H9 (cell line): ENCODE results near the gene POLQ. TPM values are rescaled to one million over a fixed set of nuclear protein-coding genes. Genes with fewer than 3 reads are reported as not detected.

ENCODE experiments used
- DNase-seq: peaks from one replicate; pipeline ENCODE4 v3.0.0-alpha.2; 2017
- H2AFZ ChIP-seq: one replicate; pipeline ENCODE4 v1.6.1; 2013; ENCODE audit warnings: mild to moderate bottlenecking, low read length, control low read depth, moderate library complexity
- H2AK5ac ChIP-seq: 2 replicates; pipeline ENCODE4 v1.6.1; 2013; ENCODE audit warnings: low read length, control low read depth, mixed read lengths; ENCODE audit not compliant: insufficient read length
- H2BK120ac ChIP-seq: one replicate; pipeline ENCODE4 v1.6.1; 2013; ENCODE audit warnings: low read depth, mild to moderate bottlenecking, low read length, control low read depth, inconsistent platforms; ENCODE audit not compliant: poor library complexity, severe bottlenecking
- H2BK12ac ChIP-seq: 2 replicates; pipeline ENCODE4 v1.6.1; 2013; ENCODE audit warnings: low read length, control low read depth, mixed read lengths, low read depth; ENCODE audit not compliant: insufficient read length
- H2BK15ac ChIP-seq: 2 replicates; pipeline ENCODE4 v1.6.1; 2013; ENCODE audit warnings: low read depth, low read length, control low read depth
- H2BK20ac ChIP-seq: one replicate; pipeline ENCODE4 v1.6.1; 2013; ENCODE audit warnings: low read depth, mild to moderate bottlenecking, low read length, control low read depth, inconsistent platforms; ENCODE audit not compliant: poor library complexity, severe bottlenecking
- H2BK5ac ChIP-seq: 2 replicates; pipeline ENCODE4 v1.6.1; 2013; ENCODE audit warnings: low read length, control low read depth, mixed read lengths; ENCODE audit not compliant: insufficient read length
- H3K14ac ChIP-seq: 2 replicates; pipeline ENCODE4 v1.6.1; 2013; ENCODE audit warnings: low read length, control low read depth; ENCODE audit not compliant: insufficient read depth
- H3K18ac ChIP-seq: 2 replicates; pipeline ENCODE4 v1.6.1; 2013; ENCODE audit warnings: low read depth, mild to moderate bottlenecking, mixed read lengths, low read length, control low read depth; ENCODE audit not compliant: insufficient read length
- H3K23ac ChIP-seq: 2 replicates; pipeline ENCODE4 v1.6.1; 2013; ENCODE audit warnings: low read length, control low read depth, mixed read lengths, low read depth; ENCODE audit not compliant: insufficient read length
- H3K23me2 ChIP-seq: 2 replicates; pipeline ENCODE4 v1.6.1; 2013; ENCODE audit warnings: low read depth, mild to moderate bottlenecking, mixed read lengths, low read length, control low read depth; ENCODE audit not compliant: insufficient read length, poor library complexity, severe bottlenecking
- H3K27ac ChIP-seq: 2 replicates; pipeline ENCODE4 v1.5.1; 2013; ENCODE audit warnings: low read length, control low read depth, mixed read lengths, low read depth; ENCODE audit not compliant: insufficient read length
- H3K27me3 ChIP-seq: 2 replicates; pipeline ENCODE4 v1.6.1; 2013; ENCODE audit warnings: low read length, control low read depth, inconsistent platforms; ENCODE audit not compliant: insufficient read depth
- H3K4ac ChIP-seq: 2 replicates; pipeline ENCODE4 v1.6.1; 2013; ENCODE audit warnings: low read depth, mild to moderate bottlenecking, control low read depth, inconsistent platforms, low read length, moderate library complexity
- H3K4me1 ChIP-seq: 2 replicates; pipeline ENCODE4 v1.6.1; 2013; ENCODE audit warnings: low read length, control low read depth, inconsistent platforms; ENCODE audit not compliant: insufficient read depth
- H3K4me2 ChIP-seq: 2 replicates; pipeline ENCODE4 v1.6.1; 2013; ENCODE audit warnings: low read length, control low read depth, mixed read lengths; ENCODE audit not compliant: insufficient read length, insufficient read depth
- H3K56ac ChIP-seq: 2 replicates; pipeline ENCODE4 v1.6.1; 2013; ENCODE audit warnings: low read depth, mild to moderate bottlenecking, mixed read lengths, low read length, control low read depth; ENCODE audit not compliant: insufficient read length
- H3K79me1 ChIP-seq: 2 replicates; pipeline ENCODE4 v1.6.1; 2013; ENCODE audit warnings: low read depth, mild to moderate bottlenecking, moderate library complexity, low read length, control low read depth, inconsistent platforms; ENCODE audit not compliant: insufficient read depth, poor library complexity, severe bottlenecking
- H3K79me2 ChIP-seq: 2 replicates; pipeline ENCODE4 v1.6.1; 2013; ENCODE audit warnings: low read length, control low read depth, inconsistent platforms; ENCODE audit not compliant: insufficient read depth
- H3K9ac ChIP-seq: 2 replicates; pipeline ENCODE4 v1.6.1; 2013; ENCODE audit warnings: low read length, control low read depth, mixed read lengths; ENCODE audit not compliant: insufficient read length; ENCODE audit errors: extremely low read depth
- H3K9me3 ChIP-seq: one replicate; pipeline ENCODE4 v1.6.1; 2013; ENCODE audit warnings: low read depth, low read length, inconsistent platforms; ENCODE audit not compliant: control insufficient read depth
- H3T11ph ChIP-seq: one replicate; pipeline ENCODE4 v1.6.1; 2013; ENCODE audit warnings: mild to moderate bottlenecking, low read length, control low read depth, inconsistent platforms
- H4K20me1 ChIP-seq: one replicate; pipeline ENCODE4 v1.6.1; 2013; ENCODE audit not compliant: control insufficient read depth, insufficient read length, insufficient read depth
- H4K5ac ChIP-seq: 2 replicates; pipeline ENCODE4 v1.6.1; 2013; ENCODE audit warnings: low read depth, mild to moderate bottlenecking, mixed read lengths, low read length, control low read depth; ENCODE audit not compliant: insufficient read length
- H4K8ac ChIP-seq: replicated peaks from 2 replicates; pipeline ENCODE4 v1.6.1; 2013; ENCODE audit warnings: low read length, control low read depth, mixed read lengths, low read depth; ENCODE audit not compliant: insufficient read length
- H4K91ac ChIP-seq: 2 replicates; pipeline ENCODE4 v1.6.1; 2013; ENCODE audit warnings: low read depth, mild to moderate bottlenecking, moderate library complexity, mixed read lengths, low read length, control low read depth; ENCODE audit not compliant: insufficient read length
- H3K27ac Mint-ChIP-seq, 3 experiments: 2 replicates in 2 of 3; 3 replicates in 1 of 3; pipeline ENCODE4 v1.8.0; 2020 to 2021; ENCODE audit warnings: mixed read lengths in 3 of 3, mild to moderate bottlenecking in 1 of 3, moderate library complexity in 1 of 3
- H3K27me3 Mint-ChIP-seq: 2 replicates; pipeline ENCODE4 v1.8.0; 2021; ENCODE audit warnings: low read depth, mild to moderate bottlenecking, moderate library complexity, mixed read lengths
- H3K36me3 Mint-ChIP-seq, 3 experiments: 2 replicates in 2 of 3; 3 replicates in 1 of 3; pipeline ENCODE4 v1.8.0; 2020 to 2021; ENCODE audit warnings: low read depth in 3 of 3, mixed read lengths in 3 of 3; ENCODE audit not compliant: insufficient read depth in 1 of 3
- H3K4me1 Mint-ChIP-seq, 2 experiments: 2 replicates each; pipeline ENCODE4 v1.8.0; 2020; ENCODE audit warnings: mixed read lengths in 2 of 2
- H3K4me3 Mint-ChIP-seq, 2 experiments: 2 replicates in 1 of 2; 3 replicates in 1 of 2; pipeline ENCODE4 v1.8.0; 2020 to 2021; ENCODE audit warnings: mild to moderate bottlenecking in 2 of 2, mixed read lengths in 2 of 2, moderate library complexity in 1 of 2
- H3K9me3 Mint-ChIP-seq, 2 experiments: 2 replicates in 1 of 2; 3 replicates in 1 of 2; pipeline ENCODE4 v1.8.0; 2020; ENCODE audit warnings: mild to moderate bottlenecking in 2 of 2, mixed read lengths in 2 of 2, moderate library complexity in 1 of 2
- total RNA-seq: library from RNA; stranded (reverse); gene quantifications from 2 replicates; pipeline ENCODE4 v1.2.1, GENCODE V29; 2021
- TF ChIP-seq, protein P1 (sequence below): fragments of 200-600 bp; sonication (generic); conservative IDR thresholded peaks from 3 replicates; pipeline ENCODE4 v1.8.0; 2021; ENCODE audit warnings: antibody characterized with exemption, mild to moderate bottlenecking

The POLQ gene
- total RNA-seq, 1 experiment from 2014 or later: 15.4 TPM

DNA sequence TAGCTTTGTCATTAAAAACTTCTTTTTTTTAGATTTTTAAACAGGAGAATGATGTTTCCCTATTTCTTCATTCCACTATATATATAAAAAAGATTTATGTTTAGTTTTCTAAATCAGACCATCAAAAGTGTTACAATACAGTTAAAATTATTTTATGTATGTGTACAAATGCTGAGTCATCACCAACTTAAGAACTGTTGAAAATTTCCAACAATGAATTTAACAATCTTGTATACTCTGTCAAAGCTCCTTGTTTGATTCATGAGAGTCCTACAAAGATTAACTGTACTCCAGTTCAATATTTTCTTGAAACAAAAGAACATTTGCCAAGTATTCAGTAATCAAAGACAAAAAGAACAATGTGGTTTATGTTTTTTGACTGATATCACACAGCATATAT is 82.0 kb downstream of the POLQ start:
- Mint-ChIP-seq H3K9me3 (peaks cover 0 to 4% of the 10 kb centered on the region in 2 experiments; a peak in 1 of 5 replicates), H3K4me1 (peaks cover 4 to 7% of the 10 kb centered on the region in 2 experiments; a peak in 3 of 4 replicates), H3K27ac (no peak overlapping the region), H3K4me3 (no peak overlapping the region), H3K36me3 (peaks cover 49 to 67% (median 53%) of the 10 kb centered on the region in 3 experiments), H3K27me3 (no peaks in the 10 kb centered on the region)
- Histone ChIP-seq H3K27ac (no peak overlapping the region), H3K14ac (no peak overlapping the region), H2AK5ac (no peak overlapping the region), H3K23me2 (no peaks in the 10 kb centered on the region), H3K27me3 (no peaks in the 10 kb centered on the region), H3K23ac (no peak overlapping the region), H3K56ac (no peak overlapping the region), H2BK5ac (no peak overlapping the region), H3K4me1 (no peaks in the 10 kb centered on the region), H3K9me3 (no peaks in the 10 kb centered on the region), H4K5ac (no peak overlapping the region), H3K79me2 (no peaks in the 10 kb centered on the region), H3K4me2 (no peak overlapping the region), H3K9ac (no peak overlapping the region), H3K79me1 (no peaks in the 10 kb centered on the region), H4K20me1 (no peaks in the 10 kb centered on the region), H2BK20ac (no peak overlapping the region), H2AFZ (no peak overlapping the region), H2BK15ac (no peak overlapping the region), H3K4ac (no peak overlapping the region), H3K18ac (no peak overlapping the region), H4K8ac (no peak overlapping the region), H4K91ac (no peak overlapping the region), H2BK120ac (no peak overlapping the region), H2BK12ac (no peak overlapping the region), H3T11ph (no peak overlapping the region)
- DNase-seq: no peak
- TF ChIP-seq, protein P1, sequence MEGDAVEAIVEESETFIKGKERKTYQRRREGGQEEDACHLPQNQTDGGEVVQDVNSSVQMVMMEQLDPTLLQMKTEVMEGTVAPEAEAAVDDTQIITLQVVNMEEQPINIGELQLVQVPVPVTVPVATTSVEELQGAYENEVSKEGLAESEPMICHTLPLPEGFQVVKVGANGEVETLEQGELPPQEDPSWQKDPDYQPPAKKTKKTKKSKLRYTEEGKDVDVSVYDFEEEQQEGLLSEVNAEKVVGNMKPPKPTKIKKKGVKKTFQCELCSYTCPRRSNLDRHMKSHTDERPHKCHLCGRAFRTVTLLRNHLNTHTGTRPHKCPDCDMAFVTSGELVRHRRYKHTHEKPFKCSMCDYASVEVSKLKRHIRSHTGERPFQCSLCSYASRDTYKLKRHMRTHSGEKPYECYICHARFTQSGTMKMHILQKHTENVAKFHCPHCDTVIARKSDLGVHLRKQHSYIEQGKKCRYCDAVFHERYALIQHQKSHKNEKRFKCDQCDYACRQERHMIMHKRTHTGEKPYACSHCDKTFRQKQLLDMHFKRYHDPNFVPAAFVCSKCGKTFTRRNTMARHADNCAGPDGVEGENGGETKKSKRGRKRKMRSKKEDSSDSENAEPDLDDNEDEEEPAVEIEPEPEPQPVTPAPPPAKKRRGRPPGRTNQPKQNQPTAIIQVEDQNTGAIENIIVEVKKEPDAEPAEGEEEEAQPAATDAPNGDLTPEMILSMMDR: no peak
